ENCODE data around the gene VWA5A.
"Not testable (repeated sequence)": the region's sequence is repeated elsewhere in the genome, so short reads cannot be mapped to it uniquely, and the experiment has no call there.

Gene VWA5A

GRCh38 chr11:124096364-124096763, 18.9 kb upstream of the VWA5A start:
- DNase-seq, result no peak

GRCh38 chr11:124098141-124098540, 17.1 kb upstream of the VWA5A start:
- DNase-seq, result no peak

GRCh38 chr11:124101737-124102136, 13.5 kb upstream of the VWA5A start:
- DNase-seq, result no peak

- DNase-seq, result peak; percentile 32
Observed at GRCh38 chr11:124108156-124108555, 7.1 kb upstream of the VWA5A start.

DNA sequence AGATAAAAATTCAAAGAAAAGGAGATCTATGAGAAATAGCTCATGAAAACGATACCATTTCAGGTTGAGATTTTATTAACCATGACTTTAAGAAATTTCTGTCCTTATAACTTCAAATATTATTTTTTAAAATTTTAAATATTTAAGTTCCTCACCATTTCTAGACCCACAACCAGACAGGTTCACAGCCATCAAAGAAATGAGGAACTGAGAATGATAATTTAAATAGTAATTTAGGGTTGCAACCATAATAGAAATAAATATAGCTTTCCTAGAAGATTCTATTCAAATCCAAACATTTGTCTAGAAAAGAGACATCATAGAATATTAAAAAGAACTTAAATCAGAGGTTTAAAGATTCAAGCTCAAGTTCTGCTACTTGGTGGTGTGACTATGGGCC, 5.9 kb upstream of the VWA5A start:
- DNase-seq, result no peak

GRCh38 chr11:124110201-124110600, 5.0 kb upstream of the VWA5A start:
- no peak for DNase-seq

DNA sequence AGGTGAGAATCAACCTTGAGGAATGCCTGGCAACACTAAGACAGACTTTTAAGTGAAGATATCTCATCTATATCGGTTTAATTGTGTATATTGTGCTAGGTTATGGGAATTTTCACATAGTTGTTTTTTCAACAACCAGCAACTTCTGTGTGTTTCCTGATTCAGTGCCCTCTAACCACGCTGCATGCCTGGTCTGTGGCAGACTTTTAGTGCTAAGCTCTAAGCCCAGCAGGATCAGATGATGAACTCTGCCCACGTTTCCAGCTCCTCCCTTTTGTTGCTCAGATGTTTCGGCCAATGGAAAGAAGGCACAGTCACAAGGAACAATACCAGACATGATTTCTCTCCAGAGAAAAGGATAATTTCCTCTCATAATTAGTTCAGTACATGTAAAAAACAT, 1.4 kb upstream of the VWA5A start:
- peak; percentile 10 for DNase-seq

DNA sequence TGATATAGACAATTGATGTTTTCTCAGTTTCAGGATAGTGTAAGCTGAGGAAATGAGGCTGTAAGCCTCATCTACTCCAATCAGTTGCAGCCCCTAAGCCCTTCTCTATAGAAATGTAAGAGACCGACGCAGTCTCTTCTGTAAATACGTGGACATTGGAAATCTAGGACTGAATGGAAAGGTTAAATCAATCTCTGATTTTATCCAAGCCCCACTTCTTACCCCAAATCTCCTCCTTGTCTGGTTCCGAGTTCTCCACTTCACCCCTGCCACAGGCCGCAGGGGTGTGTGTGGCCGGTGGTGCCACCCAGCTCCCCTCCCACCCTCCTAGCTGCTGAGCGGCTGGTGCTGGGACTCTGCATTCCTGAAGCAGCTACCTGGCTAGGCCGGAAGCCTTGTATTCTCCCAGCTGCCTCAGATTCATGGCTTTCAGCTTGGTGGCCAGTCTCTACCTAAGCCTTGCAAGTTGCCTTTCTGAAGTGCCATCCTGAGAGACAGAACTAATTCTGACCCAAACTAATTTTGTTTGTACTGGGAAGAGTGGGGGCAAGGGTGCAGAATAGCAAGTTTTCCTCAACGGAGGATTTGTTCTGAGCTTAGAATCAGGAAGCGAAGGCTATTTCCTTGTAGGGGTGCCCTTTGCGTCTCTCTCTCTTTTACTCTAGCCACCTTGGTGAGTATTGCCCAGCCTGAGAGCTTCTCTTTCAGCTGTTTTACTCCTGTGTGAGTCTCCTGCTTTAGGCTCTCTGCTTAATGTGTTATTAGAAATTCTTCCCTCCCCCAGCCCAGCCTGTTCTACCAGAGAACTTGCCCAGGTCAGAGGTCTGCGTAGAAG, 749 bp downstream of the VWA5A start:
- no peak for DNase-seq

DNA sequence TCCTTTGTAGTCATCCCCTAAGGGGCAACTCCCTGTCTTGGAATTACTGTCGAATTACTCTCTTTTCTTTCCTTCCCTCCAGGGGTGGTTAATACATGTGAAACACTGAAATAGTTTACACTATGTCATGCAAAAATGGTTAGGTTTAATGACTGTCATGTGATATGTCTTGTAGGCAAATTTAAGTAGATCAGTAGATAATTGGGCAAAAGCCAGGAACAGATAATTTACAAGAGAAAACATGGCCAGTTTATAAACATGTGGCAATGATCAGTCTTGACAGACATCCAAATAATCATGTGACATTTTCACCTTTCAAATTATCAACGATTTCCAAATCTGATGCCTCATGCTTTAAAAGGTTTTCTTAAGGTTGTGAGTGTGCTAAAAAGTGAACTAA, 3.9 kb downstream of the VWA5A start:
- DNase-seq, result no peak

DNA sequence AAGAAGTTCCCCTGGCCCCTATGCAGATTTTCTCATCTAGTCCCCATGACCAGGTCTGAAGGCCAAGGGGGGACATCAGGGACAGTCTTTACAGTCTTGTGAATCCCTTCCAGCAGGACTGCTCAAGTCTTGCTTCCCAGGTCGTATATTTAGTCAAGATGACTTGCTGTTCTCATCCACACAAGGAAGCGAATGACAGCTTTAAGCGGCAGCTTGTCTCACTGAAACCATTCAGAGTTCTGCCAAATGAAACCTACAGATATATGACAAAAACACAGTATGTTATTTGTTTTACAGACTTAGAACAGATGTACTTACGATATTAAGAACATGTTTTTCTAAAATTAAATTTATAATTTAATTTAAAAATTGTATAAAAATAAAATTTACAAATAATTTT, 5.6 kb downstream of the VWA5A start:
- no peak for DNase-seq

DNA sequence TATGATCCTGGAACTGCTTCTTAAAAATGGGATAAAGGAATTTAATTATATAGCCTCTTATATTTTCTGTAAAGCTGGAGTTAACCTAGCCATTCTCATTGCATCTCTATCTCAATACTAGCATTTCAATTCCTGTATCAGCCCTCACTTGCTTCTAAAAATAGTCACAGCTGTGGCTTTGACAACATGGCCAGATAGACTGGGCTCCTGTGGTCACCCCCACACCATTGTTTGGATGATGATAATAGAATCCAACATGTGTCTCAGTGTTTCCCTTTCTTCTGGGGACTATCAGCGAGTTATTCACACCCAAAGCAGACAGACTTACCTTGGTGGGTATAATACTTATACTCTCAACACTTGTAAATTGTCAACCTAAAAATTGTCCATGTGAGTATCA, 6.9 kb downstream of the VWA5A start:
- DNase-seq, result no peak

DNA sequence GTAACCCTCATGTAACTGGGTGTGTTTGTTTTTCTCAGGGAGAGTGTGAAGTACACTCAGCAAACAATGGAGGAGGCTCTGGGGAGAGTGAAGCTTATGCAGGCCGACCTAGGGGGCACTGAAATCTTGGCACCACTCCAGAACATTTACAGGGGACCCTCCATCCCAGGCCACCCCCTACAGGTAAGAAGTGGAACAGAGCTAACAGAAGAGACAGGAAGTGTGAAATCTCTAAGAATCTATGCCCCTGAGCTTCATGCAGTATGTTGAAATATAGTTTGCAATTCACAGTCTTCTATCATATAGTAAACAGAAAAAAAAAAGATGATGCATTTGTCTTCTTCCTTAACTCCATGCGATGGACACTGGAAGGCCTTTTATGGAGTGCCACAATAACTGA, 8.4 kb downstream of the VWA5A start:
- no peak for DNase-seq

- not testable (repeated sequence) for DNase-seq
Observed at GRCh38 chr11:124127134-124127533, 11.9 kb downstream of the VWA5A start.

- DNase-seq, result no peak
Observed at GRCh38 chr11:124143034-124143433, 27.8 kb downstream of the VWA5A start.

DNA sequence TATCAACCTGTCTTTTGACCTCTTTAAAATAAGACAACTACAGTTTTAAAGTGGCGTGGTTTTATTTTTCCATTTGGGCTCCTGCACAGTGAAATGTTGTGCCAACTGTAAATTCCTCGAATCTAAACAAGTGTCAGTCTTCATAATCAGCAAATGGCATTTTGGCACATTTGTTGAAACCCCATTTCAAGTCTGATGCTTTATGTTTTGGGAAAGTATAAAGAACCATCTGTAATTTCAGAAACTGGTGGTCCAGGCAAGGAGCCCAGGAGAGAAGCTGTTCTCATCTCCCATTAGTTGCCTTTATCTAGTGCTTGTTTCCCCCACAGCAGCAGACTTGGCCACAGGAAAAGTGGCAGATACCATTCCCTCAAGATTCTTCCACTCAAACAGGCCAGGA, 32.7 kb downstream of the VWA5A start:
- no peak for DNase-seq

DNA sequence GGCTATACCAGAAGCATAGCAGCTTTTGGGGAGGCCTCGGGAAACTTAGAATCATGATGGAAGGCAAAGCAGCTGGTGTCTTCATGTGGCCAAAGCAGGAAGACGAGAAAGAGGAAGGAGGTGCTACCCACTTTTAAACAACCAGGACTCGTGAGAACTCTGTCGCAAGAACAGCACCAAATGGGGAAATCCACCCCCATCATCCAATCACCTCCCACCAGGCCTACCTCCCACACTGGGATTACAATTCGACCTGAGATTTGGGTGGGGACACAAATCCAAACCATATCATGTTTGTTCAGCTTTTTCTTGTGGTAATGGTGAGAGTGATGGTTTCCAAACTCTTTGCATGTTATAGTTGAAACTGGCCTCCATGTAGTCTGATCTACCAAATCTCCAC, 35.4 kb downstream of the VWA5A start:
- DNase-seq, result no peak

GRCh38 chr11:124152770-124153407, 37.6 kb downstream of the VWA5A start:
- DNase-seq, result no peak

- DNase-seq, result no peak
Observed at GRCh38 chr11:124153821-124154220, 38.6 kb downstream of the VWA5A start.

- DNase-seq, result no peak
Observed at GRCh38 chr11:124159481-124159880, 44.2 kb downstream of the VWA5A start.

GRCh38 chr11:124160986-124161385, 45.7 kb downstream of the VWA5A start:
- no peak for DNase-seq

DNA sequence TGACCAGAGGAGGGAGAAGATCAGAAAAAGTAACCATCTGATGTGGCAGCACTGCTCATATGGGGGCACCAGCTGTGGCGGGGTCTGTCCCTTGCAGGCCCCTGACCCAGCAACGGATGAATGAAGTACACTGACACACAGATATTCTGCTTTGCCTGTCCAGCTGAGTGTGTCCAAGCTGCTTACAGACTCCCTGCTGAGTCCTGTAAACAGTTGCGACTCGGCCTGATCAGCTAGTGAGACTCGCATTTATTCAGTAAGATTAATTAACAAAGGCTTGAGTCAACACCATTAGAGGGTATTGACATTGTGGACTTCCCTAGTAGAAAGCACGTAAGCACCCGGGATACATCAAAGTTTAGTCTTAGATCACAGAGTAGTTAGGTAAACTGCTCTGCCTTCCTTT, 52.6 kb downstream of the VWA5A start:
- DNase-seq, result no peak

DNA sequence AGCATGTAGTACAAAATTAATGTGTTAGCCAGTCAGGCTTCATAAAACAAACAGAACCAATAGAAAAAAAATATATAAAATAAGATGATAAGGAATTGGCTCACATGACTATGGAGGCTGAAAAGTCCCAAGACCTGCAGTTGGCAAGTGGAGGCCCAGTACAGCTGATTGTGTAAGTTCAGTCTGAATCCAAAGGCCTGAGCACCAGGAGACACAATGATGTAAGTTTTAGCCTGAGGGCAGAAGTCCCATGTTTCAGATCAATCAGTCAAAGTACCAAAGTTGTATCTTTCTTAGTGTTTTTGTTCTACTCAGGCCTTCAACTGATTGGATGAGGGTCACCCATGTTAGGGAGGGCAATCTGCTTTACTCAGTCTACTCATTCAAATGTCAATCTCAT, 53.5 kb downstream of the VWA5A start:
- DNase-seq, result no peak

DNA sequence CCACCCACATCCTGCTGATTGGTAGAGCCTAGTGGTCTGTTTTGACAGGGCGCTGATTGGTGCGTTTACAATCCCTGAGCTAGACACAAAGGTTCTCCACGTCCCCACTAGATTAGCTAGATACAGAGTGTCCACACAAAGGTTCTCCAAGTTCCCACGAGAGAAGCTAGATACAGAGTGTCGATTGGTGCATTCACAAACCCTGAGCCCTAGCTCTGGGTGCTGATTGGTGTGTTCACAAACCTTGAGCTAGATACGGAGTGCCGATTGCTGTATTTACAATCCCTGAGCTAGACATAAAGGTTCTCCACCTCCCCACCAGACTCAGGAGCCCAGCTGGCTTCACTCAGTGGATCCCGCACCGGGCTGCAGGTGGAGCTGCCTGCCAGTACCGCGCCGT, 55.1 kb downstream of the VWA5A start:
- DNase-seq, result not testable (repeated sequence)

- DNase-seq, result no peak
Observed at GRCh38 chr11:124170801-124171586, 55.7 kb downstream of the VWA5A start.

Measured in kidney glomerular epithelial cell (primary cell).